CD14-positive monocyte (primary cell): ENCODE measurements around the gene HLA-C. TPM values are rescaled to one million over a fixed set of nuclear protein-coding genes. Genes with fewer than 3 reads are reported as not detected.

Source experiments
- DNase-seq, 3 donors: peaks; one replicate each; pipeline ENCODE4 v3.0.0-alpha.2; 2011 to 2022
- H2AFZ ChIP-seq: 2 replicates; pipeline ENCODE4 v1.6.0; 2012; ENCODE audit warnings: mild to moderate bottlenecking, low read depth, low read length, inconsistent platforms; ENCODE audit not compliant: insufficient read depth, poor library complexity, severe bottlenecking
- H3K27ac ChIP-seq, 2 donors: 1 replicate in 1 of 2; 2 replicates in 1 of 2; pipeline ENCODE4 v1.5.1; 2012 to 2013; ENCODE audit warnings: low read length in 2 of 2, control low read depth in 1 of 2, inconsistent platforms in 1 of 2, low read depth in 1 of 2, mild to moderate bottlenecking in 1 of 2
- H3K27me3 ChIP-seq, 2 donors: one replicate each; pipeline versions ENCODE4 v1.6.0 to v1.6.1; 2011 to 2013; ENCODE audit warnings: low read length in 2 of 2; ENCODE audit not compliant: control insufficient read depth in 2 of 2, insufficient read depth in 2 of 2
- H3K36me3 ChIP-seq, 2 donors: replicated peaks in 1 of 2; 1 replicate in 1 of 2; 2 replicates in 1 of 2; pipeline versions ENCODE4 v1.5.1 to v1.6.1; 2012 to 2013; ENCODE audit warnings: low read length in 2 of 2, control low read depth in 1 of 2, inconsistent platforms in 1 of 2, mild to moderate bottlenecking in 1 of 2; ENCODE audit not compliant: insufficient read depth in 2 of 2, control insufficient read depth in 1 of 2
- H3K4me1 ChIP-seq, 2 donors: 1 replicate in 1 of 2; 2 replicates in 1 of 2; pipeline versions ENCODE4 v1.5.1 to v1.6.1; 2012 to 2013; ENCODE audit warnings: low read length in 2 of 2, control low read depth in 1 of 2, inconsistent platforms in 1 of 2, mild to moderate bottlenecking in 1 of 2, moderate library complexity in 1 of 2; ENCODE audit not compliant: insufficient read depth in 2 of 2, control insufficient read depth in 1 of 2
- H3K4me2 ChIP-seq: replicated peaks from 2 replicates; pipeline ENCODE3; 2012; ENCODE audit warnings: low read length, moderate library complexity, mild to moderate bottlenecking; ENCODE audit not compliant: poor library complexity, severe bottlenecking; ENCODE audit errors: extremely low read depth
- H3K4me3 ChIP-seq, 3 experiments: fragments of 200-600 bp in 1 of 3; sonication (generic) in 1 of 3; replicated peaks in 1 of 3; 1 replicate in 2 of 3; 2 replicates in 1 of 3; pipeline ENCODE4 v1.5.1; 2011 to 2013; ENCODE audit warnings: low read length in 3 of 3, mild to moderate bottlenecking in 3 of 3, control low read depth in 2 of 3, low read depth in 2 of 3, inconsistent platforms in 1 of 3, moderate library complexity in 1 of 3
- H3K79me2 ChIP-seq: 2 replicates; pipeline ENCODE4 v1.6.0; 2012; ENCODE audit warnings: mild to moderate bottlenecking, control low read depth, inconsistent platforms, low read length, moderate library complexity; ENCODE audit not compliant: insufficient read depth
- H3K9ac ChIP-seq: 2 replicates; pipeline ENCODE4 v1.6.0; 2017; ENCODE audit warnings: low read length, mild to moderate bottlenecking; ENCODE audit not compliant: insufficient read depth, poor library complexity, severe bottlenecking
- H3K9me3 ChIP-seq, 2 donors: replicated peaks in 1 of 2; 1 replicate in 1 of 2; 2 replicates in 1 of 2; pipeline versions ENCODE4 v1.5.1 to v1.6.1; 2012 to 2013; ENCODE audit warnings: low read length in 2 of 2, control low read depth in 1 of 2; ENCODE audit not compliant: control insufficient read depth in 1 of 2, insufficient read depth in 1 of 2
- H4K20me1 ChIP-seq: 2 replicates; pipeline ENCODE4 v1.6.0; 2012; ENCODE audit warnings: mild to moderate bottlenecking, low read length, control low read depth, moderate library complexity; ENCODE audit not compliant: insufficient read depth
- H3K27ac Mint-ChIP-seq, 7 donors: one replicate each; pipeline ENCODE4 v1.8.0; 2020; ENCODE audit warnings: mild to moderate bottlenecking in 7 of 7, mixed read lengths in 7 of 7, moderate library complexity in 6 of 7, inconsistent platforms in 2 of 7
- H3K27me3 Mint-ChIP-seq, 3 donors: one replicate each; pipeline ENCODE4 v1.8.0; 2021 to 2022; ENCODE audit warnings: low read depth in 3 of 3, mild to moderate bottlenecking in 3 of 3, mixed read lengths in 3 of 3, moderate library complexity in 3 of 3, inconsistent platforms in 1 of 3
- H3K36me3 Mint-ChIP-seq, 2 donors: one replicate each; pipeline ENCODE4 v1.8.0; 2020; ENCODE audit warnings: mixed read lengths in 2 of 2, inconsistent platforms in 1 of 2, mild to moderate bottlenecking in 1 of 2
- H3K4me1 Mint-ChIP-seq: one replicate; pipeline ENCODE4 v1.8.0; 2020; ENCODE audit warnings: mild to moderate bottlenecking, mixed read lengths
- H3K4me3 Mint-ChIP-seq, 2 donors: one replicate each; pipeline ENCODE4 v1.8.0; 2020; ENCODE audit warnings: mild to moderate bottlenecking in 2 of 2, mixed read lengths in 2 of 2, moderate library complexity in 1 of 2
- H3K9me3 Mint-ChIP-seq, 7 donors: one replicate each; pipeline ENCODE4 v1.8.0; 2020 to 2022; ENCODE audit warnings: mixed read lengths in 7 of 7, mild to moderate bottlenecking in 6 of 7, moderate library complexity in 6 of 7, inconsistent platforms in 2 of 7
- WGBS: methylation state at CpG from one replicate; pipeline ENCODE4 v1.1.5; 2013; ENCODE audit warnings: missing lambda C conversion rate; ENCODE audit not compliant: insufficient coverage; 5-methylcytosine and 5-hydroxymethylcytosine counted together
- intact Hi-C, 2 donors: fragments of 100-400 bp; cut with micrococcal nuclease; formaldehyde crosslinking; loops; one replicate each; pipeline versions ENCODE4 v1.15.0 to v1.15.1; 2023
- polyA plus RNA-seq, 3 donors: library from polyadenylated mRNA; depleted of rRNA in 1 of 3; unstranded in 2 of 3; stranded (reverse) in 1 of 3; fragments of 300-500 nt in 2 of 3; fragments of >200 nt in 1 of 3; fragmentation: Illumina TruSeq in 2 of 3; gene quantifications; 1 replicate in 2 of 3; 2 replicates in 1 of 3; pipeline ENCODE4 v1.2.3, GENCODE V29; 2012 to 2021
- TF ChIP-seq, protein P1 (sequence below): fragments of 200-600 bp; IDR thresholded peaks from one replicate; pipeline ENCODE4 v1.8.0; 2022; ENCODE audit warnings: antibody characterized with exemption, mild to moderate bottlenecking

Gene HLA-C
- polyA plus RNA-seq, 3 donors: 1,088 to 2,224 (median 1,829) TPM

DNA sequence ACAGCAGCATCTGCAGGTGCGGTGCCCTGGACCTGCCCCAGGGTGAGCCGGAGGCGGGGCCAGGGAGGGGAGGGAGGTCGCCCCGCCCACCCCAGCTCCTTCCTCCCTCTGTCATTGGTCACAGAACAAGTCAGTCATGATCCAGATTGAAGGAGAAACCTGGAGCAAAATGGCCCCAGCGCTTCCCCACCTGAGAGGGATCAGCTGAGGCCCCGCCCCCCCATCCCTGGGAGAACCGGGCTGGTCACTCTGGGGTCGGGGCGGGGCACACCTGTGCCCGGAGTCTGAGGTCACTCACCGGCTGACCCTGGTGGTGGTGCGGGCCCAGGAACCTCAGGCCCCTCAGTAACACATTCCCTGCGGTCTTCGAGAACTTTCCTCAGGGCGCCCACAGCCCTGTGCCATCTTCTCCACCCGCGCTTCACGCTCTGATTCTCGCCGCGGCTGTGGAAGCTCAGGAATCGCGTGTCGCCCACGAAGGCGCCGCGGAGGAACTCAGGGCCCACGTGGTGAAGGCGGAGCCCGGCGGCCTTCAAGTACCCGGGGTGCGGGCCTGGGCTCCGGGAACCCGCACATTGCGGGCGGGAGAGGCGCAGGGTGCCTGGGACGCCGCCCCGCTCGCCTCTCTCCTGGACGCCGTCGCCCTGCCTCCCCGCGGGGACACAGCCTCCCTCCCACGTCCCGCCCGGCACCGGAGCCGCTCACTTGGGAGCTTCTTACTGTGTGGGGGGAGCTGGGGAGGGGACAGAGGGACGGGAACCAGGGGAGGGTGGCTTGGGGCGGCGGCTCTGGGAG lies 36.4 kb upstream of the HLA-C start:
- Histone ChIP-seq H3K79me2 (no peaks in the 10 kb centered on the region), H3K27ac (no peak overlapping the region), H3K27me3 (peaks cover 25 to 37% of the 10 kb centered on the region in 2 donors), H3K4me3 (peak overlapping the region; percentile 8 to 65 (median 35)), H4K20me1 (no peaks in the 10 kb centered on the region), H3K4me2 (peak overlapping the region; percentile 69), H2AFZ (peak overlapping the region; percentile 75), H3K9me3 (peaks cover 4 to 6% of the 10 kb centered on the region in 2 donors), H3K9ac (no peak overlapping the region), H3K36me3 (no peaks in the 10 kb centered on the region), H3K4me1 (peaks cover 9 to 10% of the 10 kb centered on the region in 2 donors)
- Mint-ChIP-seq H3K4me1 (peaks cover 14% of the 10 kb centered on the region), H3K36me3 (no peaks in the 10 kb centered on the region), H3K9me3 (peaks cover 0 to 11% (median 3%) of the 10 kb centered on the region in 7 donors), H3K27me3 (peaks cover 17 to 68% (median 60%) of the 10 kb centered on the region in 3 donors), H3K4me3 (peak overlapping the region; percentile 70 to 86), H3K27ac (no peak overlapping the region)
- TF ChIP-seq, protein P1, sequence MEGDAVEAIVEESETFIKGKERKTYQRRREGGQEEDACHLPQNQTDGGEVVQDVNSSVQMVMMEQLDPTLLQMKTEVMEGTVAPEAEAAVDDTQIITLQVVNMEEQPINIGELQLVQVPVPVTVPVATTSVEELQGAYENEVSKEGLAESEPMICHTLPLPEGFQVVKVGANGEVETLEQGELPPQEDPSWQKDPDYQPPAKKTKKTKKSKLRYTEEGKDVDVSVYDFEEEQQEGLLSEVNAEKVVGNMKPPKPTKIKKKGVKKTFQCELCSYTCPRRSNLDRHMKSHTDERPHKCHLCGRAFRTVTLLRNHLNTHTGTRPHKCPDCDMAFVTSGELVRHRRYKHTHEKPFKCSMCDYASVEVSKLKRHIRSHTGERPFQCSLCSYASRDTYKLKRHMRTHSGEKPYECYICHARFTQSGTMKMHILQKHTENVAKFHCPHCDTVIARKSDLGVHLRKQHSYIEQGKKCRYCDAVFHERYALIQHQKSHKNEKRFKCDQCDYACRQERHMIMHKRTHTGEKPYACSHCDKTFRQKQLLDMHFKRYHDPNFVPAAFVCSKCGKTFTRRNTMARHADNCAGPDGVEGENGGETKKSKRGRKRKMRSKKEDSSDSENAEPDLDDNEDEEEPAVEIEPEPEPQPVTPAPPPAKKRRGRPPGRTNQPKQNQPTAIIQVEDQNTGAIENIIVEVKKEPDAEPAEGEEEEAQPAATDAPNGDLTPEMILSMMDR: no peak
- intact Hi-C loops: loop anchor here in 1 of 2 donors (5.0 kb wide), 1 partner anchor 41 kb away; no protein-coding TSS in a partner anchor
- DNase-seq: peak; percentile 14 to 33 (median 17)
- WGBS: 1% methylated on average over 37 of the region's 57 CpGs

DNA sequence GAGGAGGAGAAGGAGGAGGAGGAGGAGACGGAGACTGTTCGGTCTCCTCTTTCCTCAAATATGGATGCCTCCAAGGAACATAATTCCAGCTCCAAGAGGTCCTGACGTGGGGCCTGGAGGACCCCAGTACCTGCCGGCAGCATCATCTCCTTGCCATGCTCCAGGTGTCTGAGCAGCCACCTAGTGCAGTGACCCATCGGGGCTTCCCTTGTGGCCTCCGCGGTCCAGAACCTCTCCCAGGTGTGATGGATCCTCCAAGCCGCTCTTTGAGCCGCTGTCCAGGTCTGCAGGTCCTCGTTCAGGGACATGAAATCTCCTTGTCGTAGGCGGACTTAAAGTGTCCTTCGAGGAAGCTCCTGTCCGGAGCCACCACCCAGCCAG lies 35.8 kb upstream of the HLA-C start:
- Histone ChIP-seq H3K36me3 (no peaks in the 10 kb centered on the region), H3K27ac (no peak overlapping the region), H3K79me2 (no peaks in the 10 kb centered on the region), H3K27me3 (peaks cover 22 to 36% of the 10 kb centered on the region in 2 donors), H3K9ac (no peak overlapping the region), H2AFZ (peak overlapping the region; percentile 75), H3K4me3 (no peak overlapping the region), H3K4me2 (peak overlapping the region; percentile 69), H4K20me1 (no peaks in the 10 kb centered on the region), H3K9me3 (peaks cover 4 to 6% of the 10 kb centered on the region in 2 donors), H3K4me1 (peaks cover 9 to 10% of the 10 kb centered on the region in 2 donors)
- intact Hi-C loops: loop anchor here in 1 of 2 donors (5.0 kb wide), 1 partner anchor 40 kb away; no protein-coding TSS in a partner anchor
- Mint-ChIP-seq H3K9me3 (peaks cover 0 to 11% (median 3%) of the 10 kb centered on the region in 7 donors), H3K4me1 (peaks cover 14% of the 10 kb centered on the region), H3K4me3 (no peak overlapping the region), H3K27ac (no peak overlapping the region), H3K36me3 (no peaks in the 10 kb centered on the region), H3K27me3 (peaks cover 18 to 69% (median 58%) of the 10 kb centered on the region in 3 donors)
- DNase-seq: no peak
- TF ChIP-seq, protein P1: no peak
- 59% methylated on average over 12 of the region's 14 CpGs for WGBS
